ENCODE measurements around the gene CCM2.

Gene CCM2

DNA sequence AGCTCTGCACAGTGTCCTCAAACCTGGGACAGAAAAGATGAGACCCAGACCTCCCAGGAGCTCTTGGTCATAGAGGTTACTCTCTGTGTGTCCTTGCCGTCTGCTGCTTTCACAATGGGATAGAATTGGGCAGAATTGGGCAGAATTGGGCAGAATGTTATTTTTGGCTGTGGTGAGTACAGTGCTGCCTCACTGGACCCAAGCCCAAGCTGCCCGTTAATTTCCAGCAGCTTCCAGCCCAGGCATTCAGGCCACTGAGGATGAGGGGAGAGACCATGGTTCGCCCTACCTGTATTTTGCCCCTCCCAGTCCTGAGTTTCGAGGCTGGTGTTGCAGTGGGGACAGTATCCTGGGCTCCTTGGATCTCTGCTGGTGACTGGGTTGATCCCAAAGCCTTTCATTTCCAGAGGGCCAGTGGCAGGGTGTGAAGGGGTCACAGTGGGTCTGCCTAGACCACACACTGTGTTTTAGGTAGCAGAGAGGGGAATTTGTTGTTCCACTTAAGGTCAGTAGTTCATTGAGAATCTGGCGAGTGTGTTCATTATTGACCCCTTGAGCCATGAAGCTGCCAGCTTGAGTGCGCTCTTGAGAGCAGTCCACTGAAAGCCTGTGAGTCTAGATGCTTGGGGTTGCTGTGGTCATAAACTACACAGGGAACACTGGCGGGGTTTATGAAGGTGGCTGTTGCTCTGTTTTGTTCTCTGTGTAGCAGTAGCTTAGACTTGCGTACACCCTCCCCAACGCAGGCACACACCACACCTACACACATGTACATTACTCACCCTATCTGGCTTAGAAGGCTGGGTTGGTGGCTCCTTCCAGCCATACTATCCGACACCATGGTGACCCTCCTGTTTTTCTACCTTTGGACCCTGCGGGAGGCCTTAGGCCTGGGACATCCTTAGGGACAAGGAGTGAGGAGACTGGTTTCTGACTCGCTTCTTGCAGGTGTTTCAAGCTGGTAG lies 65.3 kb downstream of the CCM2 start:
- no peaks in the 10 kb centered on the region for H3K9me3 ChIP-seq (ENCODE audit: control insufficient read depth, low read length)
- no peaks in the 10 kb centered on the region for H3K27me3 ChIP-seq (replicated peaks; ENCODE audit: control insufficient read depth, insufficient read depth, low read length)
- H3K36me3 ChIP-seq (ENCODE audit: control insufficient read depth, insufficient read depth, low read length, severe bottlenecking): peaks cover 54% of the 10 kb centered on the region
- no peak overlapping the region for H3K4me3 ChIP-seq (ENCODE audit: low read length)
- no peaks in the 10 kb centered on the region for H3K4me1 ChIP-seq (ENCODE audit: control insufficient read depth, insufficient read depth, low read length)
- no peak for DNase-seq (ENCODE audit: low read depth)
- no peak overlapping the region for H3K9ac ChIP-seq (ENCODE audit: low read length)

GRCh38 chr7:45066409-45066808 lies 66.4 kb downstream of the CCM2 start:
- Histone ChIP-seq H3K27me3 (replicated peaks; ENCODE audit: control insufficient read depth, insufficient read depth, low read length) (no peaks in the 10 kb centered on the region), H3K4me3 (ENCODE audit: low read length) (no peak overlapping the region), H3K36me3 (ENCODE audit: control insufficient read depth, insufficient read depth, low read length, severe bottlenecking) (peaks cover 62% of the 10 kb centered on the region), H3K9ac (ENCODE audit: low read length) (no peak overlapping the region), H3K9me3 (ENCODE audit: control insufficient read depth, low read length) (no peaks in the 10 kb centered on the region), H3K4me1 (ENCODE audit: control insufficient read depth, insufficient read depth, low read length) (peaks cover 2% of the 10 kb centered on the region)
- no peak for DNase-seq (ENCODE audit: low read depth)

- DNase-seq (ENCODE audit: low read depth): no peak
- peaks cover 65% of the 10 kb centered on the region for H3K36me3 ChIP-seq (ENCODE audit: control insufficient read depth, insufficient read depth, low read length, severe bottlenecking)
- no peaks in the 10 kb centered on the region for H3K9me3 ChIP-seq (ENCODE audit: control insufficient read depth, low read length)
- no peak overlapping the region for H3K4me3 ChIP-seq (ENCODE audit: low read length)
- H3K27me3 ChIP-seq (replicated peaks; ENCODE audit: control insufficient read depth, insufficient read depth, low read length): no peaks in the 10 kb centered on the region
- peaks cover 14% of the 10 kb centered on the region for H3K4me1 ChIP-seq (ENCODE audit: control insufficient read depth, insufficient read depth, low read length)
- H3K9ac ChIP-seq (ENCODE audit: low read length): no peak overlapping the region
Measured at GRCh38 chr7:45067582-45067981, 67.6 kb downstream of the CCM2 start.

DNA sequence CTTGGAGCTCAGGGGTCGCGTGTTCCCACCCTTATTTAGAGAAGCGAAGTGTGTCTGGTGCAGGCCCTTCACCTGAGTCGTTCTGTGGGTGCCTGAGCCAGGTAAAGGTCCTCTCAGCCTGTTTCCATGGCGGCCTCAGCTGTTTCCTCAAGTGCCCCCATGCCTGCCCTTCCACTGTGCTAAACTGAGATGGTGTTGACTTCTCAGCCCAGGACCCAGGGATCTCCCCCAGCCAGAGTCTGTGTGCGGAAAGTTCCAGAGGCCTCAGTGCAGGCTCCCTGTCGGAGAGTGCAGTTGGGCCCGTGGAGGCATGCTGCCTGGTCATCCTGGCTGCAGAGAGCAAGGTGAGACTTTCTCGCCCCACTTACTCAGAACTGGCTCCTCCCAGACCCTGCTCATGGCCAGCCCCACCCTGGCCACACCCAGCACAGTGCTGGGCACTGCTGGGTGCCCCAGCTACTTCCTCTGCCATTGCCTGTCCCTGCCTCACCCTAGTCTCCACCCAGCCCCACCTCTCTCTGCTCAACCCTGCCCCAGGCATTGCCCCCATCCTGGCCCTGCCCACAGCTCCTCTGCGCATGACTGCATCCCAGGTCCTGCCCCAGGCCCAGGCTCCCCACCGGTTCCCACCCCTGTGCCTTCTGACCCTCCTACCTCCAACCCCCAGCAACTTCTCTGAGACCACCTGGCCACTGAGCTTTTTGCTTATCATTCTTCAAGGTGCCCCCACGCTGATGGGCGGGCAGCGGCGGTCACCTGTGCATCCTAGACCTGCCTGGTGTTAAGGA lies 68.4 kb downstream of the CCM2 start:
- DNase-seq (ENCODE audit: low read depth): no peak
- H3K9ac ChIP-seq (ENCODE audit: low read length): no peak overlapping the region
- H3K9me3 ChIP-seq (ENCODE audit: control insufficient read depth, low read length): no peaks in the 10 kb centered on the region
- peaks cover 72% of the 10 kb centered on the region for H3K36me3 ChIP-seq (ENCODE audit: control insufficient read depth, insufficient read depth, low read length, severe bottlenecking)
- no peak overlapping the region for H3K4me3 ChIP-seq (ENCODE audit: low read length)
- H3K4me1 ChIP-seq (ENCODE audit: control insufficient read depth, insufficient read depth, low read length): peaks cover 15% of the 10 kb centered on the region
- H3K27me3 ChIP-seq (replicated peaks; ENCODE audit: control insufficient read depth, insufficient read depth, low read length): no peaks in the 10 kb centered on the region

DNA sequence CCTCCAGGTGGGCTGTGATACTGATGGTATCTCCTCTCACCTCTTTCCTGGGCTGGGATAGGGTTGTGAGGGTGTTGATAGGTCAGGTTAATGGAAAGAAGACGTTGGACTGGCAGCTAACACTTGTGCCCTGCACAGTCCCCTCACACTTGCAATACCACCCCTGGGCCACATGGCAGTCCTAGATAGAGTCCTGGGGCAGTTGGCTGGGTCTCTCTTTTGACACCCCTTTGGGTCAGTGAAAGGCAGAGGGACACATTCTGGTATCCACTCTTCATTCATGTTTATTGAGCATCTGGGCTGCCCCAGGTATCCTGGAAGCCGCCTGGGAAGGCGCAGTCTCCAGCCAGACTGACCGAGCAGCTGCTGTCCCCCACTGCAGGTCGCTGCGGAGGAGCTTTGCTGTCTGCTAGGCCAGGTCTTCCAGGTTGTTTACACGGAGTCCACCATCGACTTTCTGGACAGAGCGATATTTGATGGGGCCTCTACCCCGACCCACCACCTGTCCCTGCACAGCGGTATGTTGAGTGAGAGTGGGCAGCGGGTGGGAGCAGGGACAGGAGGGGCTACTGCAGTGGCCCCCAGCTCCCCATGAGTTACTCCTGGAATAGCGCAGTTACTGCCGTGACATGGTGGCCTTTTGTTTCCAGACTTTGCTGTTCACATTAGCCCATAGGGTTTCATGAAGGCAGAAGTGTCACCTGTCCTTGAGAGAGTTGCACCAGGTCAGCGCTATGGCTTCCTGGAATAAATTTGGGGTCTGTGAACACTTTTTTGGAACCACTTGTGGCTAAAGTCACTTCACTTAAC lies 69.6 kb downstream of the CCM2 start:
- DNase-seq (ENCODE audit: low read depth): no peak
- H3K9ac ChIP-seq (ENCODE audit: low read length): no peak overlapping the region
- H3K36me3 ChIP-seq (ENCODE audit: control insufficient read depth, insufficient read depth, low read length, severe bottlenecking): peaks cover 65% of the 10 kb centered on the region
- H3K9me3 ChIP-seq (ENCODE audit: control insufficient read depth, low read length): no peaks in the 10 kb centered on the region
- peaks cover 15% of the 10 kb centered on the region for H3K4me1 ChIP-seq (ENCODE audit: control insufficient read depth, insufficient read depth, low read length)
- no peak overlapping the region for H3K4me3 ChIP-seq (ENCODE audit: low read length)
- no peaks in the 10 kb centered on the region for H3K27me3 ChIP-seq (replicated peaks; ENCODE audit: control insufficient read depth, insufficient read depth, low read length)

DNA sequence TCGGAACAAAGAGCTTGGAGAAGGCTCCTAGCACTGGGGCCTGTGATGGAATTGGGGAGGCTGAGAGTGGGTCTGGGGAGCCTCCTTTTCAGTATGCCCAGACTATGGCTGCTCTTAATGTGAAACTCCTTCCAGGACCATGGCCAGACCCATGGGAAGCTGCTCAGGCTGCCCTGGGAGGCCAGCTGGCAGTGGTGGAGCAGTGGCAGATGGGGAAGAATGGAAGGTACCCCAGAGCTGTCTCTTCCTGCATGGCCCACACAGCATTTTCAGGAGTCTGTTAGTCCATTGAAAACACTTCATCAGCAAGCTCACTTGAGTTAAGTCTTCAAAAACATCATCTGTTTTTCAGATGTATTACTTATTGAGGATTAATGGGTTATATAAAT lies 70.2 kb downstream of the CCM2 start:
- Histone ChIP-seq H3K27me3 (replicated peaks; ENCODE audit: control insufficient read depth, insufficient read depth, low read length) (no peaks in the 10 kb centered on the region), H3K9me3 (ENCODE audit: control insufficient read depth, low read length) (no peaks in the 10 kb centered on the region), H3K9ac (ENCODE audit: low read length) (no peak overlapping the region), H3K4me3 (ENCODE audit: low read length) (no peak overlapping the region), H3K36me3 (ENCODE audit: control insufficient read depth, insufficient read depth, low read length, severe bottlenecking) (peaks cover 65% of the 10 kb centered on the region), H3K4me1 (ENCODE audit: control insufficient read depth, insufficient read depth, low read length) (peaks cover 15% of the 10 kb centered on the region)
- DNase-seq (ENCODE audit: low read depth): no peak

- no peak for DNase-seq (ENCODE audit: low read depth)
- no peak overlapping the region for H3K4me3 ChIP-seq (ENCODE audit: low read length)
- no peak overlapping the region for H3K9ac ChIP-seq (ENCODE audit: low read length)
- no peaks in the 10 kb centered on the region for H3K27me3 ChIP-seq (replicated peaks; ENCODE audit: control insufficient read depth, insufficient read depth, low read length)
- H3K4me1 ChIP-seq (ENCODE audit: control insufficient read depth, insufficient read depth, low read length): peaks cover 15% of the 10 kb centered on the region
- no peaks in the 10 kb centered on the region for H3K9me3 ChIP-seq (ENCODE audit: control insufficient read depth, low read length)
- H3K36me3 ChIP-seq (ENCODE audit: control insufficient read depth, insufficient read depth, low read length, severe bottlenecking): peaks cover 70% of the 10 kb centered on the region
Measured at GRCh38 chr7:45071528-45071927, 71.5 kb downstream of the CCM2 start.

- no peak for DNase-seq (ENCODE audit: low read depth)
- no peaks in the 10 kb centered on the region for H3K27me3 ChIP-seq (replicated peaks; ENCODE audit: control insufficient read depth, insufficient read depth, low read length)
- H3K4me1 ChIP-seq (ENCODE audit: control insufficient read depth, insufficient read depth, low read length): peaks cover 15% of the 10 kb centered on the region
- no peak overlapping the region for H3K9ac ChIP-seq (ENCODE audit: low read length)
- H3K36me3 ChIP-seq (ENCODE audit: control insufficient read depth, insufficient read depth, low read length, severe bottlenecking): peaks cover 73% of the 10 kb centered on the region
- H3K4me3 ChIP-seq (ENCODE audit: low read length): no peak overlapping the region
- H3K9me3 ChIP-seq (ENCODE audit: control insufficient read depth, low read length): no peaks in the 10 kb centered on the region
Measured at GRCh38 chr7:45072131-45073030, 72.4 kb downstream of the CCM2 start.

DNA sequence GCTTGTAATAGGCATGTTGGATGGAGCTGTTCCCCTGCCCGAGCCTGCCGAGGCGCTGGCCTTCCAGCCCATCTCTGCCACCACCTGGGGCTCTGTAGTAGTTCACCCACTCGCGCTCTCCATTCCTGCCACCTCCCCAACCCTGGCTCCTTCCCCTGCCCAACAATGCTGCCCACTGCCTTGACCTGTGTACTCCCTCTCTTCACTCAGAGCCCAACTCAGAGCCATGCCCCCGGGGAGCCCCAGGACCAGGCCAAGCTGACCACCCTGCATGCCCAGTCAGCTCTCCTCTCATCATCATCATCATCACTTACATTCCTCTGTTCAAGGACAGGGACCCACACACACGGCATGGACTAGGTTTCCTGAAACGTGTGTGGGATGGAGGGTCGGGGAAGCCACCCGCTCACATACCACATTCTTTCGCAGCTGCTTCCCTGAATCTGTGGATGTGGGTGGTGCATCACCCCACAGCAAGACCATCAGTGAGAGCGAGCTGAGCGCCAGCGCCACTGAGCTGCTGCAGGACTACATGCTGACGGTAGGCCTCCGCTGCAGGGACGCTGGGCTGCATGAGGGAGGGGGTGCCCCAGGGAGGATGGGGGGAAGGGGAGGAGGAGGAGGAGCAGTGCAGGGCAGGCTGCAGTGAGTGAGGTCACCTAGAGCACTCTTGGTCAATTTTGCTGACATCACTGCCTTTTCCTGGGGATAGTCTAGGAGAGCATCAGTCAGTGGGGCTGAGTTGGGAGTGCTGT lies 73.2 kb downstream of the CCM2 start:
- Histone ChIP-seq H3K4me1 (ENCODE audit: control insufficient read depth, insufficient read depth, low read length) (peaks cover 15% of the 10 kb centered on the region), H3K9ac (ENCODE audit: low read length) (no peak overlapping the region), H3K4me3 (ENCODE audit: low read length) (no peak overlapping the region), H3K27me3 (replicated peaks; ENCODE audit: control insufficient read depth, insufficient read depth, low read length) (no peaks in the 10 kb centered on the region), H3K36me3 (ENCODE audit: control insufficient read depth, insufficient read depth, low read length, severe bottlenecking) (peaks cover 67% of the 10 kb centered on the region), H3K9me3 (ENCODE audit: control insufficient read depth, low read length) (no peaks in the 10 kb centered on the region)
- DNase-seq (ENCODE audit: low read depth): no peak

Measured in adipocyte (in vitro differentiated cells).